Calu3 (cell line): Measurements from ENCODE around the gene ATP13A1. TPM values are rescaled to one million over a fixed set of nuclear protein-coding genes. Genes with fewer than 3 reads are reported as not detected.

Experiments used
- BruUV-seq: library from RNA; stranded (reverse); fragments of 400-500 nt; replicated peaks from 2 replicates; lab custom pipeline; 2021; lab: Mats Ljungman, UMichigan
- CTCF ChIA-PET: fragments of 300-600 bp; sonication (Branson Sonifier 250); formaldehyde crosslinking; loops from one replicate; lab custom pipeline; 2022; ENCODE audit warnings: antibody characterized with exemption; lab: Charles Lee
- DNase-seq: peaks from one replicate; pipeline ENCODE4 v3.0.0; 2022
- H3K27ac Mint-ChIP-seq: one replicate; pipeline ENCODE4 v1.8.0; 2022; ENCODE audit warnings: mixed read lengths; ENCODE audit not compliant: unreplicated experiment
- H3K27me3 Mint-ChIP-seq: one replicate; pipeline ENCODE4 v1.8.0; 2022; ENCODE audit warnings: mixed read lengths; ENCODE audit not compliant: unreplicated experiment
- H3K36me3 Mint-ChIP-seq: one replicate; pipeline ENCODE4 v1.8.0; 2022; ENCODE audit warnings: mild to moderate bottlenecking, moderate library complexity, mixed read lengths; ENCODE audit not compliant: insufficient read depth, unreplicated experiment
- H3K4me1 Mint-ChIP-seq: one replicate; pipeline ENCODE4 v1.8.0; 2022; ENCODE audit warnings: mild to moderate bottlenecking, low read depth, mixed read lengths; ENCODE audit not compliant: unreplicated experiment
- H3K4me3 Mint-ChIP-seq: one replicate; pipeline ENCODE4 v1.8.0; 2022; ENCODE audit warnings: mild to moderate bottlenecking, low read depth, moderate library complexity, mixed read lengths; ENCODE audit not compliant: unreplicated experiment
- H3K9me3 Mint-ChIP-seq: one replicate; pipeline ENCODE4 v1.8.0; 2022; ENCODE audit warnings: low read depth, mixed read lengths; ENCODE audit not compliant: unreplicated experiment
- CTCF ChIP-seq: fragments of 200-600 bp; IDR thresholded peaks from one replicate; pipeline ENCODE4 v1.8.0; 2022; ENCODE audit warnings: antibody characterized with exemption; ENCODE audit not compliant: unreplicated experiment
- intact Hi-C: fragments of 100-400 bp; cut with micrococcal nuclease; formaldehyde crosslinking; loops from one replicate; pipeline ENCODE4 v1.10.0; 2022; ENCODE audit not compliant: unreplicated experiment
- total RNA-seq: library from RNA; stranded (reverse); gene quantifications from 2 replicates; pipeline ENCODE4 v1.2.3, GENCODE V29; 2022

Gene ATP13A1
- total RNA-seq, 1 experiment from 2014 or later = 65.4 TPM

DNA sequence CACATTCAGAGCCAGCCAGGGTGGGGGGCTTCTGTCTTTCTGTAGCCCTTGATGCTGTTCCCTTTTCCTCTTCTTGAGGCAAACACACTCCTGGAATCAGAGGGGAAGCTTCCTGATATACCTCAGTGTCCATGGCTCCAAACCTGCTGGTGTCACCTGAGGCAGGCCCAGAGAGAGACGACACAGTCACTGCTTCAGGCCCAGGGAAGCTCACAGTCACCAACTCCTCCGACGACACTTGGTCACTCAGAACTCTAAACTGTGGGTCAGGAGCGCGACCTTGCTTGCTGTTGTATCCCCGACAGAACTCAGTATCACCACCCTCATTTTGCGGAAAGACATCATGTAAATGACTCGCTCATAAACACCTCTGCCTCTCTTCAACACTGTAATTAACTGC, 1.1 kb downstream of the ATP13A1 start:
- TF ChIP-seq CTCF = no peak
- intact Hi-C loops = no loop called here
- peaks cover 18% of the 10 kb centered on the region for H3K4me1 Mint-ChIP-seq
- BruUV-seq = TSS peak; percentile 75
- H3K36me3 Mint-ChIP-seq = peaks cover 33% of the 10 kb centered on the region
- no peak for DNase-seq
- H3K27ac Mint-ChIP-seq = peak overlapping the region; percentile 84
- no peaks in the 10 kb centered on the region for H3K9me3 Mint-ChIP-seq
- CTCF ChIA-PET = no interaction called here
- H3K4me3 Mint-ChIP-seq = peak overlapping the region; percentile 96
- no peaks in the 10 kb centered on the region for H3K27me3 Mint-ChIP-seq

DNA sequence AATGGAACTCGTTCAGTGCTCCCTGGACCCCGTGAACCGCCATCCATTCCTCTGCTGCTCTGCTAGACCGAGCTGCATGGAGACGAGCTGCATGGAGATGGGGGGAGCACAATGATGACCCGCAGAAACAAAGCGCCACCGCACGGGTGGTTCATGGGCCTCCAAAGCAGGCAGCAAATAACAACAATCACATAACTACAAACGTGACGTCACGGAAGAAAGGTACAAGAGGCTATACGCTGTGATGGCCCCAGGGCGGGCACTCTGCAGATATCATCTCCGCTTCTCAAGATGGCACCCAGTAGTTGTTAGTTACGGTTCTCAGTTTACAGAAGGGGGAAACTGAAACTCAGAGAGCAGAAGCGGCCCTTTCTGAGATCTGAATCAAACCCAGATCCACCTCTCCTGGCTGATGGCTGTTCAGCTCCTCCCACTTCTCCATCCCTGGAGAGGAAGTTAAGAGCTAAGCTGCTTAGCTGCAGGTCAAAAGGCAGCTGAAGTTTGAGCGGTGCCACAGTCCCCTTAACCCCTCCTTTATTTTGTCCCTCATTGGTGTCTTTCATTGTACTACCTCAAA, 1.7 kb downstream of the ATP13A1 start:
- Mint-ChIP-seq H3K27me3 (no peaks in the 10 kb centered on the region), H3K4me1 (peaks cover 18% of the 10 kb centered on the region), H3K36me3 (peaks cover 33% of the 10 kb centered on the region), H3K4me3 (peak overlapping the region; percentile 96), H3K27ac (no peak overlapping the region), H3K9me3 (no peaks in the 10 kb centered on the region)
- intact Hi-C loops = no loop called here
- DNase-seq = no peak
- BruUV-seq = no TSS peak
- no peak for TF ChIP-seq CTCF
- CTCF ChIA-PET = no interaction called here

- TF ChIP-seq CTCF = no peak
- H3K4me1 Mint-ChIP-seq = peaks cover 18% of the 10 kb centered on the region
- H3K27ac Mint-ChIP-seq = no peak overlapping the region
- no peaks in the 10 kb centered on the region for H3K27me3 Mint-ChIP-seq
- no peak overlapping the region for H3K4me3 Mint-ChIP-seq
- intact Hi-C loops = no loop called here
- no TSS peak for BruUV-seq
- H3K9me3 Mint-ChIP-seq = no peaks in the 10 kb centered on the region
- CTCF ChIA-PET = no interaction called here
- no peak for DNase-seq
- peaks cover 33% of the 10 kb centered on the region for H3K36me3 Mint-ChIP-seq
Measured at GRCh38 chr19:19661141-19661674, 2.3 kb downstream of the ATP13A1 start.

DNA sequence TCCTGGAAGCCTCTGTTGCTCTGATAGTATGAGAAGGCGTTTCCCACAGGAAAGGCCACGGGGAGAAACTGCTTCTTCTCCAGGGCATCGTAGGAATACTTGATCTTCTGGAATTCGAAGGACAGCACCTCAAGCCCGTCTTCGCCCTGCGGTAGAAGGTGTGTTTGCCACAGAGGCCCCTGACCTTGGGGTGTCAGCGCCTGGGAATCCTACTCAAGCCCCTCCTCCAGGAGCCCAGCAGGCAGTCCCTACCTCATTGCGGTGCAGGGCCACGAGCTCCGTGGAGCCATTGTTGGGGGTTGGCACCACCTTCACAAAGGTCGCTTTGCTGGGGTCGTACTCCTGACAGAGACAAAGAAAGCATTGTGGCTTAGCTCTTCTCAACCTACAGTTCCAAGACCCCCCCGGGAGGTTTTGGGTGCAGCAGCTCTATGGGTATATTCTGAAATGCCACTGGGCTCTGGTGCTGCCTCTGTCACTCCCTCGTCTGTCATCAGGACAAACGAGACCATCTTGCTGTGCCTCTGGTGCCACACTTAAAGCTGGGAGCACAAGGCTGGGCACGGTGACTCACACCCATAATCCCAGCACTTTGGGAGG, 3.7 kb downstream of the ATP13A1 start:
- Mint-ChIP-seq H3K27me3 (no peaks in the 10 kb centered on the region), H3K27ac (no peak overlapping the region), H3K9me3 (no peaks in the 10 kb centered on the region), H3K4me1 (peaks cover 18% of the 10 kb centered on the region), H3K4me3 (no peak overlapping the region), H3K36me3 (peaks cover 41% of the 10 kb centered on the region)
- intact Hi-C loops = no loop called here
- no TSS peak for BruUV-seq
- DNase-seq = no peak
- no peak for TF ChIP-seq CTCF
- CTCF ChIA-PET = no interaction called here
